ENCODE results near the gene AHCYL2. TPM values are rescaled to one million over a fixed set of nuclear protein-coding genes. Genes with fewer than 3 reads are reported as not detected.
"Not testable (repeated sequence)": the region's sequence is repeated elsewhere in the genome, so short reads cannot be mapped to it uniquely, and the experiment has no call there.

Gene AHCYL2
- total RNA-seq, 8 experiments from 2014 or later = 8.5 to 123 (median 23.8) TPM

GRCh38 chr7:129327076-129327475 lies 102.2 kb downstream of the AHCYL2 start:
- WGBS, 10 experiments = no CpG with 5 or more reads among the region's 1 CpG
- Histone ChIP-seq H3K4me1 (replicated peaks in 1 of 2) (no peaks in the 10 kb centered on the region), H3K4me3 (no peak overlapping the region), H3K27ac (no peak overlapping the region)
- ATAC-seq (replicated peaks in 6 of 8) = no peak
- in situ Hi-C loops (cut with MboI; ENCODE audit: low pct_unique_long_range_greater_than_20kb in 2 of 9, low sequenced_read_pairs in 9 of 9, unreplicated experiment in 9 of 9) = no loop called here

DNA sequence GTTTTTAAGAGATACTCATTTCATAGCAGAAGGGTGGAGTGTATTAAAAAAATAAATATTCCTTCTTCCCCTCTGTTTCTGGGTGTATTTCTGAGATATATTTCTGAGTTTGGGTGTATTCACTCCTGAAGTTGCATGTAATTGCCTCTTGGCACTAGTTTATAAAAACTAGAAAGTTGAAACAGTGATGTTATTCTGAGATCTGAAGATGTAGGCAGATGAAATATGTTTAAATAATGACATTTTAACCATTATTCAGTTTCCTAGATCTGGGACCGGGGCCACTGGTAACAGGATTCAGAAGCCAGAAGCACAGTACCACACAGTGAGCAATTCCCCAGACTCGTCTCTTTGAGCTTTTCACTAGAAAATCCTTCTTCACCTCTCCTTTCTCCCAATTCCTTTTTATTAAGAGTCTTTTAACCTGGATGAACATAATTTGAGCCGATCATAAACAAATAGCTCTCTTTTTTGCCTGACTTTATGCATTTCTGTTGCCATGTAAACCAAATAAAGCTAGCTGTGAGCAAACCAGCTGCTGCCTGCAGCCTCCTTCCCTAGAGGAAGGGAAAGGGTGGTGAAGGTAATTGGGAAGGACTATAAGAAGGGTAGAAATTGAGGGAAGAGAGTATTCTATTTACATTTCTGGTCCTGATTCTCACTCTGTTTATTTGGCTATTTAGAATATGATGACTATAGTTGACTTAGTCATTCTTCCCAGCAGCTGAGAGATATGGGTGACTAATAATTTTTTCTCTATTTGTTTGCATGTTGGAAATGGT lies 107.6 kb downstream of the AHCYL2 start:
- 10 to 100% (median 82%) methylated on average over 1 to 3 of the region's 3 CpGs for WGBS, 10 experiments
- H3K4me3 ChIP-seq = no peak overlapping the region
- peak in 4 of 8 experiments; percentile 46 to 86 (median 82) for ATAC-seq (replicated peaks in 6 of 8)
- H3K4me1 ChIP-seq (replicated peaks in 1 of 2) = no peaks in the 10 kb centered on the region
- H3K27ac ChIP-seq = no peak overlapping the region
- in situ Hi-C loops (cut with MboI; ENCODE audit: low pct_unique_long_range_greater_than_20kb in 2 of 9, low sequenced_read_pairs in 9 of 9, unreplicated experiment in 9 of 9) = no loop called here

DNA sequence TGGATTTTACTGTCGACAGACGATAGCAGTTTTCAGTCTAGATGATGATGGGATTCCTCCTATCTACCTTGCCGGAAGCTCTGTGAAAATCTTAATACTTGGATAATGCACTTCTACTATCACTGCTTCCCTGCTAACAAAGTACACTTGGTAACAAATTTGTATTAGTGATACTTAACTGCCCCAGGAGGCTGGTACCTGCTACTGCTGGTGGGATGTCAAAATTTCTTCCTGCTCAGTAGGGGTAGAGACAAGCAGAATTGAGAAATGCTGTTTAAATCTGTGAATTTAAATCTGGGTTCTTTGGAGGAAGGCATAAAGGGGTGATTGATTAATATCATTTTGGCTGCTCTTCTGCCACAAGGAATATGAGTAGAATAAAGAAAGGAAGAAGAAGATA lies 109.6 kb downstream of the AHCYL2 start:
- WGBS, 10 experiments = 74 to 100% (median 100%) methylated on average over 1 to 3 of the region's 3 CpGs; no CpG with 5 or more reads in 1 of the 10 experiments
- H3K4me3 ChIP-seq = no peak overlapping the region
- H3K27ac ChIP-seq = no peak overlapping the region
- in situ Hi-C loops (cut with MboI; ENCODE audit: low pct_unique_long_range_greater_than_20kb in 2 of 9, low sequenced_read_pairs in 9 of 9, unreplicated experiment in 9 of 9) = no loop called here
- no peaks in the 10 kb centered on the region for H3K4me1 ChIP-seq (replicated peaks in 1 of 2)
- ATAC-seq (replicated peaks in 6 of 8) = no peak

DNA sequence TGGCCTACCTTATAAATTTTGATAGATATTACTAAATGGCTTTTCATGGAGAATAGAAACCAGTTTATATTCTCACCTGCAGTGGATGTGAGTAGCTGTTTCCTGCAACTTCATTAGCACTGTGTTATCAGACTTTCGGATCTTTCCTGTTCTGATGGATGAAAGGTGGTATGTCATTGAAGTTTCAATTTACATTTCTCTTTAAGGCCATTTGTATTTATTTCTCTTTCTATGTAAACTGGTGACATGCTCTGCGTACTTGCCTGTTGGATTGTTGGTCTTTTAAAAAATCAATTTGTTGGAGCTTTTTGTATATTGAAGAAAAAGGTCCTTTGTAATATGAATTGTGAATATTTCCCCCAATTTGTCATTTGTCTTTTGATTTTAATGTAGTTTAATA lies 113.6 kb downstream of the AHCYL2 start:
- Histone ChIP-seq H3K4me1 (replicated peaks in 1 of 2) (no peaks in the 10 kb centered on the region), H3K27ac (no peak overlapping the region), H3K4me3 (no peak overlapping the region)
- 93 to 100% (median 100%) methylated on average over 1 to 2 of the region's 2 CpGs; no CpG with 5 or more reads in 1 of the 10 experiments for WGBS, 10 experiments
- no peak for ATAC-seq (replicated peaks in 6 of 8)
- in situ Hi-C loops (cut with MboI; ENCODE audit: low pct_unique_long_range_greater_than_20kb in 2 of 9, low sequenced_read_pairs in 9 of 9, unreplicated experiment in 9 of 9) = no loop called here

- ATAC-seq (replicated peaks in 6 of 8) = no peak
- WGBS, 10 experiments = 40 to 100% (median 80%) methylated on average over 1 of the region's 1 CpG; no CpG with 5 or more reads in 3 of the 10 experiments
- Histone ChIP-seq H3K4me3 (no peak overlapping the region), H3K4me1 (replicated peaks in 1 of 2) (no peaks in the 10 kb centered on the region), H3K27ac (no peak overlapping the region)
- in situ Hi-C loops (cut with MboI; ENCODE audit: low pct_unique_long_range_greater_than_20kb in 2 of 9, low sequenced_read_pairs in 9 of 9, unreplicated experiment in 9 of 9) = no loop called here
Measured at GRCh38 chr7:129341212-129341611, 116.4 kb downstream of the AHCYL2 start.

- no peaks in the 10 kb centered on the region for H3K4me1 ChIP-seq (replicated peaks in 1 of 2)
- WGBS, 10 experiments = 0 to 93% (median 77%) methylated on average over 1 to 3 of the region's 3 CpGs
- no peak overlapping the region for H3K4me3 ChIP-seq
- in situ Hi-C loops (cut with MboI; ENCODE audit: low pct_unique_long_range_greater_than_20kb in 2 of 9, low sequenced_read_pairs in 9 of 9, unreplicated experiment in 9 of 9) = no loop called here
- H3K27ac ChIP-seq = no peak overlapping the region
- peak in 3 of 8 experiments; percentile 44 to 85 (median 82) for ATAC-seq (replicated peaks in 6 of 8)
Measured at GRCh38 chr7:129341816-129342806, 117.3 kb downstream of the AHCYL2 start.

GRCh38 chr7:129343099-129343700 lies 118.4 kb downstream of the AHCYL2 start:
- Histone ChIP-seq H3K27ac (no peak overlapping the region), H3K4me1 (replicated peaks in 1 of 2) (no peaks in the 10 kb centered on the region), H3K4me3 (no peak overlapping the region)
- whole genome bisulfite sequencing, 10 experiments = 14 to 100% (median 67%) methylated on average over 1 to 3 of the region's 3 CpGs
- in situ Hi-C loops (cut with MboI; ENCODE audit: low pct_unique_long_range_greater_than_20kb in 2 of 9, low sequenced_read_pairs in 9 of 9, unreplicated experiment in 9 of 9) = no loop called here
- peak in 4 of 8 experiments; percentile 47 to 66 (median 62) for ATAC-seq (replicated peaks in 6 of 8)

DNA sequence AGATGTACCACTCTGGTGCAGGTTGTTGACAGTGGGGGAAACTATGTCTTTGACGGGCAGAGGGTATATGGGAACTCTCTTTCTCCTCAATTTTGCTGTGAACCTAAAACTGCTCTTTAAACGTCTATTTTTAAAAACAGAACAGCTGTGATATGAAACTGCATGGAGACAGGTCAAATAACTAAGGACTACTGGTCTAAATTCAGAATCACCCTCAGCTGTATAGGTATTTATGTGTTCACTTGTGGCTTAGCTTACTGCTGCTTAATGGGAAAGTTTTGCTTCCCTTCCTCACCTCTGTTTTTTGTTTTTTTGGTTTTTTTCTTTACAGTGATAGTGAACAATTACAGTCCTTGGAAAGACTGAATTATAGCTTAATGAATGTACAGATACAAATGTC lies 122.5 kb downstream of the AHCYL2 start:
- WGBS, 10 experiments = 0 to 100% (median 61%) methylated on average over 1 to 2 of the region's 2 CpGs; no CpG with 5 or more reads in 2 of the 10 experiments
- in situ Hi-C loops (cut with MboI; ENCODE audit: low pct_unique_long_range_greater_than_20kb in 2 of 9, low sequenced_read_pairs in 9 of 9, unreplicated experiment in 9 of 9) = no loop called here
- no peak for ATAC-seq (replicated peaks in 6 of 8)
- Histone ChIP-seq H3K27ac (no peak overlapping the region), H3K4me3 (no peak overlapping the region), H3K4me1 (replicated peaks in 1 of 2) (no peaks in the 10 kb centered on the region)

DNA sequence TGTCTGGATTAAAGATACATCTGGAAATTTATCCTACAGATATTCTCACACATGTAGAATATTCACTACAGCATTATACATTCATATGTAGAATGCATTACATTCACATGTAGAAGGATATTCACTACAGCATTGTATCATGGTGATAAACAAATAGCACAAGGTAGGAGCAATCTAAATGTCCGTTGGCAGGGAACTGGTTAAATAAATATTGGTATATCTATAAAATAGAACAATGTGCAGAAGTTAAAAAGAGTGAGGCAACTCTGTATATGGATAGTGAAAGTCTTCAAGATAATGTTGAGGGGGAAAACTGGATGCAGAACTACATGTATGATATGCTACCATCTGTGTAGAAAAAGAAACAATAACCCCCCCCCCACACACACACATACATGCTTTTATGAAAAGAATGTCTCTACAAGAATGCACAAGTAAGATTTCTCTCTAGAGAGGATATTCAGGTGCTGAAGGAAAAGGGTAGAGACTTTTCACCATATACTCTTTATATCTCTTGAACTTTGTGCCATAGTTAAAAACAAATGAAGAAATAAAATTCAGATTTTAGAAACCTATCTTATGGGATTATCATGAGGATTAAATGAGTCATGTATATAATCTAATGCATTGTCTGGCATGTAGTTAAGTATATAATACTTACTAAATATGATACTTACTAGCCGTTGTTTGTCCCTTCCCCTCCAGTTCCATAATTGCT lies 123.4 kb downstream of the AHCYL2 start:
- WGBS, 10 experiments = 50 to 100% (median 70%) methylated on average over 1 to 2 of the region's 2 CpGs
- peak in 1 of 8 experiments; percentile 48 for ATAC-seq (replicated peaks in 6 of 8)
- in situ Hi-C loops (cut with MboI; ENCODE audit: low pct_unique_long_range_greater_than_20kb in 2 of 9, low sequenced_read_pairs in 9 of 9, unreplicated experiment in 9 of 9) = no loop called here
- Histone ChIP-seq H3K4me3 (no peak overlapping the region), H3K27ac (no peak overlapping the region), H3K4me1 (replicated peaks in 1 of 2) (no peaks in the 10 kb centered on the region)

DNA sequence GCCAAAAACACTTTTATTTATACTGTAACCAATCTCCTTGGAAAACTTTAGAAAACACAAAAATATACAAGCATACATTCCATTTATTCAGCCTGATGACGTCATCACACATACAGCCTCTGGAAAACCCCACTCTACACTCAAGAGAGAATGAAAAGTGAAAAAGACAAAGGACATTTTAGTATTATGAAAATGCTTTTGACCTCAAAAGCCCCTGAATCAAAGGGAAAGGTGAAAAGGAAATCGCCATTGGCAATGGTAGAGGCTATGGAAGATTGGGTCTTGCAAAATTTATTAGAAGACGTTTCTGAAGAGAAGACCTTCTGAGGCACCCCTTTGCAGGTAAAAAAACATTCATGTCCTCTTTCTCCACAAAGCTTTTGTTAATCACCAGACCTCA lies 126.5 kb downstream of the AHCYL2 start:
- no peak overlapping the region for H3K27ac ChIP-seq
- no peaks in the 10 kb centered on the region for H3K4me1 ChIP-seq (replicated peaks in 1 of 2)
- no peak for ATAC-seq (replicated peaks in 6 of 8)
- WGBS, 10 experiments = 33 to 94% (median 74%) methylated on average over 1 to 3 of the region's 3 CpGs; no CpG with 5 or more reads in 2 of the 10 experiments
- in situ Hi-C loops (cut with MboI; ENCODE audit: low pct_unique_long_range_greater_than_20kb in 2 of 9, low sequenced_read_pairs in 9 of 9, unreplicated experiment in 9 of 9) = no loop called here
- H3K4me3 ChIP-seq = no peak overlapping the region

DNA sequence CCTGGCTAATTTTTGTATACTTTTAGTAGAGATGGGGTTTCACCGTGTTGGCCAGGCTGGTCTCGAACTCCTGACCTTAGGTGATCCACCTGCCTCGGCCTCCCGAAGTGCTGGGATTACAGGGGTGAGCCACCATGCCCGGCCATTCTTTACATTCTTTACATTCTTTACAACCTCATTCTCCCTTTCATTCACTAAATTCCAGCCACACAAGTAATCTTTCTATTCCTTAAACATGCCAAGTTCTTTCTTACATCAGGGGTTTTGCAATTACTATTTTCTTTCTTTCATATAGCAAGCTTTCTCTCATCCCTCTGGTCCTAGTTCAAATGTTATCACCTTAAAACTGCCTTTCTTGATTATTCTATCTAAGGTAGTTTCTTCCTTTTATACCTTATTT lies 128.3 kb downstream of the AHCYL2 start:
- 67 to 100% (median 94%) methylated on average over 1 to 5 of the region's 5 CpGs; no CpG with 5 or more reads in 2 of the 10 experiments for WGBS, 10 experiments
- H3K4me1 ChIP-seq (replicated peaks in 1 of 2); H3K27ac ChIP-seq; in situ Hi-C loops (cut with MboI; ENCODE audit: low pct_unique_long_range_greater_than_20kb in 2 of 9, low sequenced_read_pairs in 9 of 9, unreplicated experiment in 9 of 9); H3K4me3 ChIP-seq; ATAC-seq (replicated peaks in 6 of 8): not testable (repeated sequence)

DNA sequence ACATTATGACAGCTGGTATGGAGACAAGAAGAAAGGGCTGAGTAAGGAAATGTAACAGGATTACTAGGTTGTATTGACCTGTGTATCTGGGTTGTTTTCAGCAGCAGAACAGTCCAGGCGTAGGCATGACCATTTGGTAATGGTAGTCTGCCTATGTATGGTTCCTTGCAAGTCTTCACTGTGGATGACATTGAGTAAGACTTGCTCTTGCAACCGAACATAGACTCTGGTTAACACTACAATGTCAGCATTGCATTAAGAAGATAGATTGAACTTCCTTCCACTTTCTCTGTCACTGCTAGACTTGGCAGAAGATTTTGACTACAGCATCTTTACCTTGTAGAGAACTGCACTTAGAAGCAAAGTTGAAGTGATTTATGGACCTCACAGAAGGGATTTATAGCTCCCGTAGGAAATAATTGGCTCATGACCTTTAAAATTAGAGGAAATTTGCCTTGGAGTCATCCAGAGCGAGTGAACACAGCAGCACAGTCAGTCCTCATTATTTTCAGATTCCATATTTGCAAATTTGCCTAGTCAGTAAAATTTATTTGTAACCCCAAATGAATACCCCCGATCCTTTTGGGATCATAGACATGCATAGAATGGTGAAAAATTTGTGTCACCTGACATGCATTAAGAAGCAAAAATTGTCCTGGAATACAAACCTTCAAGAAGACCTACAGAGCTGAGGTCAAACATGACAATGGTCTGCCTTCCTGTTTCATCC lies 129.8 kb downstream of the AHCYL2 start:
- Histone ChIP-seq H3K4me1 (replicated peaks in 1 of 2) (no peaks in the 10 kb centered on the region), H3K27ac (no peak overlapping the region), H3K4me3 (no peak overlapping the region)
- no peak for ATAC-seq (replicated peaks in 6 of 8)
- WGBS, 10 experiments = 75 to 100% (median 88%) methylated on average over 1 to 5 of the region's 5 CpGs
- in situ Hi-C loops (cut with MboI; ENCODE audit: low pct_unique_long_range_greater_than_20kb in 2 of 9, low sequenced_read_pairs in 9 of 9, unreplicated experiment in 9 of 9) = no loop called here
